Endothelial cell of umbilical vein (primary cell): Measurements from ENCODE around the gene ANKRD35. TPM values are rescaled to one million over a fixed set of nuclear protein-coding genes. Genes with fewer than 3 reads are reported as not detected.

Experiments
- BruUV-seq: library from RNA; stranded (reverse); fragments of 400-500 nt; replicated peaks from 2 replicates; lab custom pipeline; 2021; lab: Mats Ljungman, UMichigan
- CTCF ChIA-PET: fragments of 300-600, 350-600 bp; sonication (Branson Sonifier 250); formaldehyde crosslinking; loops from one replicate; lab custom pipeline; 2021; ENCODE audit warnings: antibody characterized with exemption, inconsistent platforms; lab: Charles Lee
- POLR2A ChIA-PET: fragments of 300-600, 350-600 bp; sonication (Branson Sonifier 250); formaldehyde crosslinking; loops from one replicate; lab custom pipeline; 2021; ENCODE audit warnings: antibody characterized with exemption, inconsistent platforms; lab: Charles Lee
- DNase-seq: peaks from one replicate; pipeline ENCODE4 v3.0.0-alpha.2; 2011; ENCODE audit warnings: low read depth, low spot score
- FAIRE-seq: peaks from 2 replicates; lab custom pipeline; 2011; peaks lifted over from hg19 to GRCh38; lab: Jason Lieb, UNC
- H2AFZ ChIP-seq: 2 replicates; pipeline ENCODE4 v1.6.0; 2012; ENCODE audit warnings: low read depth, low read length, control low read depth, inconsistent platforms
- H3K27ac ChIP-seq: 2 replicates; pipeline ENCODE4 v1.5.1; 2011; ENCODE audit warnings: low read depth, mild to moderate bottlenecking, control low read depth, low read length, moderate library complexity; ENCODE audit not compliant: insufficient read depth
- H3K27me3 ChIP-seq, 2 experiments: 2 replicates each; pipeline versions ENCODE4 v1.6.0 to v1.6.1; 2011; ENCODE audit warnings: low read length in 2 of 2, mixed read lengths in 1 of 2; ENCODE audit not compliant: control insufficient read depth in 2 of 2, insufficient read depth in 2 of 2
- H3K36me3 ChIP-seq, 2 experiments: 2 replicates in 1 of 2; 3 replicates in 1 of 2; pipeline ENCODE4 v1.5.1; 2011; ENCODE audit warnings: low read length in 2 of 2, mild to moderate bottlenecking in 1 of 2, moderate library complexity in 1 of 2; ENCODE audit not compliant: control insufficient read depth in 2 of 2, insufficient read depth in 2 of 2; ENCODE audit errors: extremely low read depth in 1 of 2
- H3K4me1 ChIP-seq: 3 replicates; pipeline ENCODE4 v1.5.1; 2011; ENCODE audit warnings: mild to moderate bottlenecking, low read length; ENCODE audit not compliant: control insufficient read depth, insufficient read depth; ENCODE audit errors: extremely low read depth
- H3K4me2 ChIP-seq: 2 replicates; pipeline ENCODE4 v1.6.1; 2011; ENCODE audit warnings: low read length, control low read depth, mixed read lengths; ENCODE audit not compliant: insufficient read depth
- H3K4me3 ChIP-seq, 3 experiments: fragments of 200-600 bp in 1 of 3; sonication (generic), shearing (Covaris generic) in 1 of 3; replicated peaks in 1 of 3; 2 replicates each; pipeline ENCODE4 v1.5.1; 2011 to 2016; ENCODE audit warnings: control low read depth in 3 of 3, low read length in 3 of 3, mild to moderate bottlenecking in 2 of 3, inconsistent platforms in 1 of 3, low read depth in 1 of 3, moderate library complexity in 1 of 3; ENCODE audit not compliant: insufficient read depth in 1 of 3
- H3K79me2 ChIP-seq: 2 replicates; pipeline ENCODE4 v1.6.0; 2012; ENCODE audit warnings: low read length, inconsistent platforms; ENCODE audit not compliant: control insufficient read depth, insufficient read depth
- H3K9ac ChIP-seq: replicated peaks from 2 replicates; pipeline ENCODE3; 2011; ENCODE audit warnings: low read length, control low read depth; ENCODE audit not compliant: insufficient read depth; ENCODE audit errors: extremely low read depth
- H3K9me1 ChIP-seq: replicated peaks from 3 replicates; pipeline ENCODE4 v1.6.0; 2011; ENCODE audit warnings: mild to moderate bottlenecking, low read length; ENCODE audit not compliant: control insufficient read depth, insufficient read depth; ENCODE audit errors: extremely low read depth
- H3K9me3 ChIP-seq: replicated peaks from 2 replicates; pipeline ENCODE4 v1.5.1; 2012; ENCODE audit warnings: low read length, inconsistent platforms; ENCODE audit not compliant: control insufficient read depth, insufficient read depth
- H4K20me1 ChIP-seq: replicated peaks from 2 replicates; pipeline ENCODE3; 2011; ENCODE audit warnings: mild to moderate bottlenecking, low read length; ENCODE audit not compliant: control insufficient read depth, insufficient read depth; ENCODE audit errors: extremely low read depth
- EZH2 ChIP-seq: IDR thresholded peaks from 2 replicates; pipeline ENCODE4 v1.6.1; 2012; ENCODE audit warnings: borderline replicate concordance, low read depth, mild to moderate bottlenecking, moderate library complexity, low read length, inconsistent platforms; ENCODE audit not compliant: severe bottlenecking
- FOS ChIP-seq: IDR thresholded peaks from 2 replicates; pipeline ENCODE4 v1.6.1; 2011; ENCODE audit warnings: mild to moderate bottlenecking, low read length, moderate library complexity, borderline replicate concordance; ENCODE audit not compliant: insufficient read depth
- GATA2 ChIP-seq: IDR thresholded peaks from 2 replicates; pipeline ENCODE4 v1.7.0; 2011; ENCODE audit warnings: low read depth, mild to moderate bottlenecking, moderate library complexity, mixed read lengths, low read length; ENCODE audit not compliant: insufficient read length, insufficient read depth
- JUN ChIP-seq: IDR thresholded peaks from 2 replicates; pipeline ENCODE4 v1.6.1; 2011; ENCODE audit warnings: borderline replicate concordance, low read depth; ENCODE audit not compliant: insufficient read length, insufficient read depth
- MYC ChIP-seq: IDR thresholded peaks from one replicate; pipeline ENCODE4 v1.6.1; 2011; ENCODE audit warnings: mild to moderate bottlenecking, low read depth, low read length
- POLR2A ChIP-seq: IDR thresholded peaks from 2 replicates; pipeline ENCODE4 v1.6.1; 2012; ENCODE audit warnings: low read depth, mild to moderate bottlenecking, control low read depth, low read length
- POLR2AphosphoS5 ChIP-seq: IDR thresholded peaks from 2 replicates; pipeline ENCODE4 v1.6.1; 2012; ENCODE audit warnings: low read depth, mild to moderate bottlenecking, control low read depth, low read length, moderate library complexity; ENCODE audit not compliant: insufficient read depth
- dilution Hi-C: fragments of 300-500 bp; cut with MboI; formaldehyde crosslinking; loops from one replicate; pipeline ENCODE4 v1.15.0; 2019; ENCODE audit warnings: low sequenced_read_pairs; ENCODE audit not compliant: extremely low pct_ligation_motif_present
- intact Hi-C: fragments of 100-400 bp; cut with micrococcal nuclease; formaldehyde crosslinking; loops from one replicate; pipeline ENCODE4 v1.10.0; 2022
- polyA plus RNA-seq, 4 experiments: library from polyadenylated mRNA; depleted of rRNA in 3 of 4; stranded (reverse) in 3 of 4; unstranded in 1 of 4; fragments of >200 nt; gene quantifications; 2 replicates each; pipeline versions ENCODE4 v1.2.1 to v1.2.3, GENCODE V29; 2011 to 2012; ENCODE audit warnings: missing spikeins in 1 of 4
- total RNA-seq: library from RNA; stranded (reverse); gene quantifications from 2 replicates; pipeline ENCODE4 v1.2.3, GENCODE V29; 2021
- TF ChIP-seq, protein P1 (sequence below): IDR thresholded peaks from 2 replicates; pipeline ENCODE4 v1.6.1; 2011; ENCODE audit not compliant: insufficient read depth, insufficient read length
- TF ChIP-seq, protein P2 (sequence below), 2 donors: IDR thresholded peaks; 1 replicate in 1 of 2; 2 replicates in 1 of 2; pipeline ENCODE4 v1.5.1; 2011; ENCODE audit warnings: low read length in 2 of 2, mild to moderate bottlenecking in 2 of 2, moderate library complexity in 2 of 2, control low read depth in 1 of 2, inconsistent platforms in 1 of 2, low read depth in 1 of 2; ENCODE audit not compliant: insufficient read depth in 1 of 2; ENCODE audit errors: extremely low read depth in 1 of 2

The ANKRD35 gene
- total and polyA plus RNA-seq, 2 donors (not counting 3 experiments of a cell fraction or from before 2014, with no cell fraction given) = 0.15 to 0.20 TPM

DNA sequence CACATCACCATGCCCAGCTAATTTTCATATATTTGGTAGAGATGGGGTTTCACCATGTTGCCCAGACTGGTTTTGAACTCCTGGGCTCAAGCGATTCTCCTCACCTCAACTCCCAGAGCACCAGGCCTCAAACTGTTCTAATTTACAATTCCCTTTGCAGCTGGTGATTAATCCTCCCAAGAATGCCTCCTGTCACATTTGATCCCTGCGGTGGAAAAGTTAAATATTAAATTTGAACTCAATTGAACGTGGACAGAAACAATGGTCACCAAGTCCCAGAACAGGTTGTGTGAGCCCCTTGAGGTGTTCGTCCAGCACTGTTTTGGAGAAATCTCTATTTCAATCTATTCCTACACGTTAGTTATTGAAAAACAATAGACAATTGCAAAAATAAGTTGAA lies 2.0 kb upstream of the ANKRD35 start:
- Histone ChIP-seq H3K9ac (no peak overlapping the region), H3K79me2 (no peaks in the 10 kb centered on the region), H3K36me3 (no peaks in the 10 kb centered on the region), H3K27ac (no peak overlapping the region), H3K9me3 (no peaks in the 10 kb centered on the region), H3K27me3 (no peaks in the 10 kb centered on the region), H3K9me1 (no peaks in the 10 kb centered on the region), H3K4me3 (no peak overlapping the region), H4K20me1 (no peaks in the 10 kb centered on the region), H2AFZ (no peak overlapping the region), H3K4me1 (peaks cover 37% of the 10 kb centered on the region), H3K4me2 (no peak overlapping the region)
- DNase-seq (no peak), FAIRE-seq (no peak)
- intact Hi-C loops (no loop called here), dilution Hi-C loops (no loop called here)
- no peak for TF ChIP-seq FOS
- no peak for TF ChIP-seq EZH2
- TF ChIP-seq GATA2 = no peak
- TF ChIP-seq, protein P1, sequence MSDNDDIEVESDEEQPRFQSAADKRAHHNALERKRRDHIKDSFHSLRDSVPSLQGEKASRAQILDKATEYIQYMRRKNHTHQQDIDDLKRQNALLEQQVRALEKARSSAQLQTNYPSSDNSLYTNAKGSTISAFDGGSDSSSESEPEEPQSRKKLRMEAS = no peak
- no TSS peak for BruUV-seq
- POLR2A ChIA-PET = no interaction called here
- CTCF ChIA-PET = interaction anchor here (0.6 to 8.9 kb wide), 3 partner anchors 20 to 41 kb away, joined by 3 to 152 read pairs (median 21); partner anchors contain the start of genes NUDT17 and PIAS3

- no peaks in the 10 kb centered on the region for H3K27me3 ChIP-seq
- H3K36me3 ChIP-seq = no peaks in the 10 kb centered on the region
- CTCF ChIA-PET = interaction anchor here (3.1 to 8.9 kb wide), 2 partner anchors 28 to 40 kb away, joined by 21 to 152 read pairs; partner anchors contain the start of genes NUDT17 and PIAS3
- no peaks in the 10 kb centered on the region for H3K9me3 ChIP-seq
- FAIRE-seq (no peak), DNase-seq (peak; percentile 23)
- no peak overlapping the region for H3K27ac ChIP-seq
- H3K9me1 ChIP-seq = no peaks in the 10 kb centered on the region
- POLR2A ChIA-PET = interaction anchor here (0.7 kb wide), 1 partner anchor 13 kb away, joined by 3 read pairs; no protein-coding TSS in a partner anchor
- no peaks in the 10 kb centered on the region for H4K20me1 ChIP-seq
- H3K79me2 ChIP-seq = no peaks in the 10 kb centered on the region
- intact Hi-C loops = no loop called here
- TF ChIP-seq MYC = no peak
- no peak for TF ChIP-seq EZH2
- TF ChIP-seq JUN = no peak
- TF ChIP-seq POLR2AphosphoS5 = no peak
- no peak for TF ChIP-seq GATA2
- TF ChIP-seq FOS = no peak
- no peak for TF ChIP-seq POLR2A
- TF ChIP-seq, protein P2, sequence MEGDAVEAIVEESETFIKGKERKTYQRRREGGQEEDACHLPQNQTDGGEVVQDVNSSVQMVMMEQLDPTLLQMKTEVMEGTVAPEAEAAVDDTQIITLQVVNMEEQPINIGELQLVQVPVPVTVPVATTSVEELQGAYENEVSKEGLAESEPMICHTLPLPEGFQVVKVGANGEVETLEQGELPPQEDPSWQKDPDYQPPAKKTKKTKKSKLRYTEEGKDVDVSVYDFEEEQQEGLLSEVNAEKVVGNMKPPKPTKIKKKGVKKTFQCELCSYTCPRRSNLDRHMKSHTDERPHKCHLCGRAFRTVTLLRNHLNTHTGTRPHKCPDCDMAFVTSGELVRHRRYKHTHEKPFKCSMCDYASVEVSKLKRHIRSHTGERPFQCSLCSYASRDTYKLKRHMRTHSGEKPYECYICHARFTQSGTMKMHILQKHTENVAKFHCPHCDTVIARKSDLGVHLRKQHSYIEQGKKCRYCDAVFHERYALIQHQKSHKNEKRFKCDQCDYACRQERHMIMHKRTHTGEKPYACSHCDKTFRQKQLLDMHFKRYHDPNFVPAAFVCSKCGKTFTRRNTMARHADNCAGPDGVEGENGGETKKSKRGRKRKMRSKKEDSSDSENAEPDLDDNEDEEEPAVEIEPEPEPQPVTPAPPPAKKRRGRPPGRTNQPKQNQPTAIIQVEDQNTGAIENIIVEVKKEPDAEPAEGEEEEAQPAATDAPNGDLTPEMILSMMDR (IDR thresholded peaks at IDR 0.05; ENCODE audit: extremely low read depth in 1 of 2, insufficient read depth in 1 of 2, low read depth in 1 of 2, low read length in 2 of 2) = no peak
- TF ChIP-seq, protein P1 = no peak
- no peak overlapping the region for H3K4me3 ChIP-seq
- H3K4me2 ChIP-seq = no peak overlapping the region
- H2AFZ ChIP-seq = peak overlapping the region; percentile 49
- peaks cover 33% of the 10 kb centered on the region for H3K4me1 ChIP-seq
- H3K9ac ChIP-seq = no peak overlapping the region
- dilution Hi-C loops = no loop called here
- BruUV-seq = no TSS peak
Observed at GRCh38 chr1:145886816-145887215, 1.1 kb upstream of the ANKRD35 start.
